ENCODE measurements around the gene KLHL11.
A peak's percentile ranks its signal among the peaks of the same experiment; 100 is the strongest.
"Not testable (repeated sequence)": the region's sequence is repeated elsewhere in the genome, so short reads cannot be mapped to it uniquely, and the experiment has no call there.

Gene KLHL11

GRCh38 chr17:41835214-41835799 is 29.9 kb downstream of the KLHL11 start:
- TF ChIP-seq, protein P1, sequence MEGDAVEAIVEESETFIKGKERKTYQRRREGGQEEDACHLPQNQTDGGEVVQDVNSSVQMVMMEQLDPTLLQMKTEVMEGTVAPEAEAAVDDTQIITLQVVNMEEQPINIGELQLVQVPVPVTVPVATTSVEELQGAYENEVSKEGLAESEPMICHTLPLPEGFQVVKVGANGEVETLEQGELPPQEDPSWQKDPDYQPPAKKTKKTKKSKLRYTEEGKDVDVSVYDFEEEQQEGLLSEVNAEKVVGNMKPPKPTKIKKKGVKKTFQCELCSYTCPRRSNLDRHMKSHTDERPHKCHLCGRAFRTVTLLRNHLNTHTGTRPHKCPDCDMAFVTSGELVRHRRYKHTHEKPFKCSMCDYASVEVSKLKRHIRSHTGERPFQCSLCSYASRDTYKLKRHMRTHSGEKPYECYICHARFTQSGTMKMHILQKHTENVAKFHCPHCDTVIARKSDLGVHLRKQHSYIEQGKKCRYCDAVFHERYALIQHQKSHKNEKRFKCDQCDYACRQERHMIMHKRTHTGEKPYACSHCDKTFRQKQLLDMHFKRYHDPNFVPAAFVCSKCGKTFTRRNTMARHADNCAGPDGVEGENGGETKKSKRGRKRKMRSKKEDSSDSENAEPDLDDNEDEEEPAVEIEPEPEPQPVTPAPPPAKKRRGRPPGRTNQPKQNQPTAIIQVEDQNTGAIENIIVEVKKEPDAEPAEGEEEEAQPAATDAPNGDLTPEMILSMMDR (conservative IDR thresholded peaks at IDR 0.05; ENCODE audit: low read length), result no peak
- TF ChIP-seq EZH2phosphoT487 (IDR thresholded peaks at IDR 0.05; ENCODE audit: borderline replicate concordance), result no peak
- H3K4me3 ChIP-seq (ENCODE audit: low read length, poor library complexity, severe bottlenecking), result peak overlapping the region; percentile 82
- no peaks in the 10 kb centered on the region for H3K9me2 ChIP-seq (replicated peaks; ENCODE audit: low read depth, low read length)
- peak overlapping the region; percentile 99 for H2AFZ ChIP-seq (ENCODE audit: low read length)
- no peaks in the 10 kb centered on the region for H3K9me3 ChIP-seq (ENCODE audit: insufficient read depth, low read depth, low read length)
- H4K20me1 ChIP-seq (ENCODE audit: insufficient read depth, low read length, poor library complexity, severe bottlenecking), result no peaks in the 10 kb centered on the region
- H3F3A ChIP-seq (ENCODE audit: low read depth), result no peaks in the 10 kb centered on the region
- peaks cover 10% of the 10 kb centered on the region; the same call in 1 of the 2 replicates for H3K79me2 ChIP-seq (ENCODE audit: insufficient read depth, low read length)
- H3K27me3 ChIP-seq (ENCODE audit: insufficient read depth, low read length, poor library complexity, severe bottlenecking), result no peaks in the 10 kb centered on the region
- H3K9ac ChIP-seq (ENCODE audit: low read depth, low read length, poor library complexity, severe bottlenecking), result peak overlapping the region; percentile 83
- H3K4me1 ChIP-seq (ENCODE audit: insufficient read depth, low read length, poor library complexity, severe bottlenecking), result peaks cover 8% of the 10 kb centered on the region
- no peaks in the 10 kb centered on the region for H3K36me3 ChIP-seq (ENCODE audit: insufficient read depth, low read length)
- peak overlapping the region; percentile 84 for H3K4me2 ChIP-seq (ENCODE audit: low read depth, low read length, poor library complexity, severe bottlenecking)

- not testable (repeated sequence) for H3K4me2 ChIP-seq (ENCODE audit: low read depth, low read length, poor library complexity, severe bottlenecking); H3K36me3 ChIP-seq (ENCODE audit: insufficient read depth, low read length)
Measured at GRCh38 chr17:41829961-41830360, 35.3 kb downstream of the KLHL11 start.

GRCh38 chr17:41825175-41825845 is 39.9 kb downstream of the KLHL11 start:
- H3K36me3 ChIP-seq (ENCODE audit: insufficient read depth, low read length), result no peaks in the 10 kb centered on the region
- no peaks in the 10 kb centered on the region for H4K20me1 ChIP-seq (ENCODE audit: insufficient read depth, low read length, poor library complexity, severe bottlenecking)

More at GRCh38 chr17:41829961-41830360, 35.3 kb downstream of the KLHL11 start:
- not testable (repeated sequence) for H4K20me1 ChIP-seq (ENCODE audit: insufficient read depth, low read length, poor library complexity, severe bottlenecking); H3K9me3 ChIP-seq (ENCODE audit: insufficient read depth, low read depth, low read length); H3K27me3 ChIP-seq (ENCODE audit: insufficient read depth, low read length, poor library complexity, severe bottlenecking); H3F3A ChIP-seq (ENCODE audit: low read depth); H3K9me2 ChIP-seq (replicated peaks; ENCODE audit: low read depth, low read length); H3K9ac ChIP-seq (ENCODE audit: low read depth, low read length, poor library complexity, severe bottlenecking); H3K79me2 ChIP-seq (ENCODE audit: insufficient read depth, low read length); H3K4me1 ChIP-seq (ENCODE audit: insufficient read depth, low read length, poor library complexity, severe bottlenecking); H2AFZ ChIP-seq (ENCODE audit: low read length); H3K4me3 ChIP-seq (ENCODE audit: low read length, poor library complexity, severe bottlenecking)

More at GRCh38 chr17:41825175-41825845, 39.9 kb downstream of the KLHL11 start:
- Histone ChIP-seq H3K4me3 (ENCODE audit: low read length, poor library complexity, severe bottlenecking) (no peak overlapping the region), H3K9me2 (replicated peaks; ENCODE audit: low read depth, low read length) (no peaks in the 10 kb centered on the region), H3K9me3 (ENCODE audit: insufficient read depth, low read depth, low read length) (no peaks in the 10 kb centered on the region), H2AFZ (ENCODE audit: low read length) (no peak overlapping the region), H3K4me1 (ENCODE audit: insufficient read depth, low read length, poor library complexity, severe bottlenecking) (no peaks in the 10 kb centered on the region), H3K27me3 (ENCODE audit: insufficient read depth, low read length, poor library complexity, severe bottlenecking) (no peaks in the 10 kb centered on the region), H3K79me2 (ENCODE audit: insufficient read depth, low read length) (no peaks in the 10 kb centered on the region), H3F3A (ENCODE audit: low read depth) (no peaks in the 10 kb centered on the region), H3K4me2 (ENCODE audit: low read depth, low read length, poor library complexity, severe bottlenecking) (no peak overlapping the region), H3K9ac (ENCODE audit: low read depth, low read length, poor library complexity, severe bottlenecking) (no peak overlapping the region)
- TF ChIP-seq, protein P1 (conservative IDR thresholded peaks at IDR 0.05; ENCODE audit: low read length), result no peak
- TF ChIP-seq EZH2phosphoT487 (IDR thresholded peaks at IDR 0.05; ENCODE audit: borderline replicate concordance), result no peak

Data from Loucy (cell line).